Keratinocyte (primary cell): ENCODE data around the gene FABP6.

Experiments used
- EZH2 ChIP-seq: IDR thresholded peaks from one replicate; pipeline ENCODE4 v1.6.1; 2012; ENCODE audit warnings: inconsistent platforms, mild to moderate bottlenecking, low read length, moderate library complexity
- TF ChIP-seq, protein P1 (sequence below), 3 experiments: IDR thresholded peaks in 1 of 3; conservative IDR thresholded peaks in 1 of 3; optimal IDR thresholded peaks in 1 of 3; 2 replicates in 2 of 3; 3 replicates in 1 of 3; pipeline versions ENCODE3 to v1.5.1; 2011; ENCODE audit warnings: low read length in 3 of 3, mild to moderate bottlenecking in 3 of 3, moderate library complexity in 2 of 3, control low read depth in 1 of 3, inconsistent platforms in 1 of 3; ENCODE audit not compliant: insufficient read depth in 2 of 3; ENCODE audit errors: extremely low read depth in 1 of 3

DNA sequence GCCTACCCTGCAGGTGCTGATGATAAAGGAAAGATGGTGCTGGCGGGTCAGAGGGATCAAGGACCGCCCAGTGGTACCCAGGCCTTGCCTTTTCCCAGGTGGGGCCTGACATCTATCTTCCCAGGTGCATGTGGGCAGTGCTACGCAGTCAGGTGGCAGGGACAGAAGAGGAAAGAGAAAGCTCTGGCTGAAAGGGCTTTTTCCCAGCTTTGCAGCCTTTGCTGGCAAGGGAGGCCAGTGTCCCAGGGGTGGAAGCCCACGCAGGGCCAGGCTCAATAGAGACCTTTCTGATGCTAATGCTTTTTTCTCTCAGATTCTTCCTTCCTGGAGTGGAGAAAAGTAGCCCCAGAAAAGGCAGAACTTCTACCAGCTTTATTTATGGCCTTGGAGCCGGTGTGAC is 36.7 kb downstream of the FABP6 start:
- TF ChIP-seq, protein P1, sequence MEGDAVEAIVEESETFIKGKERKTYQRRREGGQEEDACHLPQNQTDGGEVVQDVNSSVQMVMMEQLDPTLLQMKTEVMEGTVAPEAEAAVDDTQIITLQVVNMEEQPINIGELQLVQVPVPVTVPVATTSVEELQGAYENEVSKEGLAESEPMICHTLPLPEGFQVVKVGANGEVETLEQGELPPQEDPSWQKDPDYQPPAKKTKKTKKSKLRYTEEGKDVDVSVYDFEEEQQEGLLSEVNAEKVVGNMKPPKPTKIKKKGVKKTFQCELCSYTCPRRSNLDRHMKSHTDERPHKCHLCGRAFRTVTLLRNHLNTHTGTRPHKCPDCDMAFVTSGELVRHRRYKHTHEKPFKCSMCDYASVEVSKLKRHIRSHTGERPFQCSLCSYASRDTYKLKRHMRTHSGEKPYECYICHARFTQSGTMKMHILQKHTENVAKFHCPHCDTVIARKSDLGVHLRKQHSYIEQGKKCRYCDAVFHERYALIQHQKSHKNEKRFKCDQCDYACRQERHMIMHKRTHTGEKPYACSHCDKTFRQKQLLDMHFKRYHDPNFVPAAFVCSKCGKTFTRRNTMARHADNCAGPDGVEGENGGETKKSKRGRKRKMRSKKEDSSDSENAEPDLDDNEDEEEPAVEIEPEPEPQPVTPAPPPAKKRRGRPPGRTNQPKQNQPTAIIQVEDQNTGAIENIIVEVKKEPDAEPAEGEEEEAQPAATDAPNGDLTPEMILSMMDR (optimal IDR thresholded peaks at IDR 0.05 in 1 of 3, IDR thresholded peaks at IDR 0.05 in 1 of 3, conservative IDR thresholded peaks at IDR 0.05 in 1 of 3; ENCODE audit: extremely low read depth in 1 of 3, insufficient read depth in 2 of 3, low read length in 3 of 3), result no peak
- no peak for TF ChIP-seq EZH2
